ENCODE results near the gene RIMS3. TPM values are rescaled to one million over a fixed set of nuclear protein-coding genes. Genes with fewer than 3 reads are reported as not detected.
"Not testable (repeated sequence)": the region's sequence is repeated elsewhere in the genome, so short reads cannot be mapped to it uniquely, and the experiment has no call there.

RIMS3 gene
- total and polyA plus RNA-seq, 2 donors = 3.1 to 4.0 TPM

- Histone ChIP-seq H3K36me3 (ENCODE audit: insufficient read depth) (no peaks in the 10 kb centered on the region), H3K4me3 (ENCODE audit: low read depth, low read length) (no peak overlapping the region), H3K27ac (ENCODE audit: low read depth) (no peak overlapping the region), H3K4me1 (ENCODE audit: insufficient read depth) (no peaks in the 10 kb centered on the region)
- WGBS = 75% methylated on average over 8 of the region's 8 CpGs
- DNase-seq (ENCODE audit: extremely low spot score) = no peak
These were observed 27.1 kb downstream of the RIMS3 start for GRCh38 chr1:40638097-40639036.

GRCh38 chr1:40637470-40638007 lies 27.9 kb downstream of the RIMS3 start:
- H3K27ac ChIP-seq (ENCODE audit: low read depth) = no peak overlapping the region
- DNase-seq (ENCODE audit: extremely low spot score) = no peak
- 76% methylated on average over 3 of the region's 3 CpGs for WGBS
- no peak overlapping the region for H3K4me3 ChIP-seq (ENCODE audit: low read depth, low read length)
- H3K36me3 ChIP-seq (ENCODE audit: insufficient read depth) = no peaks in the 10 kb centered on the region
- H3K4me1 ChIP-seq (ENCODE audit: insufficient read depth) = no peaks in the 10 kb centered on the region

GRCh38 chr1:40636777-40637176 lies 28.7 kb downstream of the RIMS3 start:
- peak; percentile 11 for DNase-seq (ENCODE audit: extremely low spot score)
- Histone ChIP-seq H3K36me3 (ENCODE audit: insufficient read depth) (no peaks in the 10 kb centered on the region), H3K4me3 (ENCODE audit: low read depth, low read length) (no peak overlapping the region), H3K4me1 (ENCODE audit: insufficient read depth) (no peaks in the 10 kb centered on the region), H3K27ac (ENCODE audit: low read depth) (no peak overlapping the region)
- 54% methylated on average over 6 of the region's 6 CpGs for WGBS

- Histone ChIP-seq H3K4me3 (ENCODE audit: low read depth, low read length) (no peak overlapping the region), H3K4me1 (ENCODE audit: insufficient read depth) (no peaks in the 10 kb centered on the region), H3K27ac (ENCODE audit: low read depth) (no peak overlapping the region), H3K36me3 (ENCODE audit: insufficient read depth) (no peaks in the 10 kb centered on the region)
- DNase-seq (ENCODE audit: extremely low spot score) = no peak
- WGBS = 96% methylated on average over 25 of the region's 25 CpGs
These were observed 29.6 kb downstream of the RIMS3 start for GRCh38 chr1:40635763-40636500.

- WGBS = 81% methylated on average over 6 of the region's 6 CpGs
- no peaks in the 10 kb centered on the region for H3K36me3 ChIP-seq (ENCODE audit: insufficient read depth)
- H3K27ac ChIP-seq (ENCODE audit: low read depth) = no peak overlapping the region
- no peak overlapping the region for H3K4me3 ChIP-seq (ENCODE audit: low read depth, low read length)
- H3K4me1 ChIP-seq (ENCODE audit: insufficient read depth) = no peaks in the 10 kb centered on the region
- no peak for DNase-seq (ENCODE audit: extremely low spot score)
These were observed 30.4 kb downstream of the RIMS3 start for GRCh38 chr1:40634901-40635655.

- Histone ChIP-seq H3K27ac (ENCODE audit: low read depth) (no peak overlapping the region), H3K4me1 (ENCODE audit: insufficient read depth) (no peaks in the 10 kb centered on the region), H3K36me3 (ENCODE audit: insufficient read depth) (no peaks in the 10 kb centered on the region), H3K4me3 (ENCODE audit: low read depth, low read length) (no peak overlapping the region)
- 35% methylated on average over 2 of the region's 2 CpGs for WGBS
- DNase-seq (ENCODE audit: extremely low spot score) = peak; percentile 18
These were observed 31.5 kb downstream of the RIMS3 start for GRCh38 chr1:40633931-40634376.

GRCh38 chr1:40633523-40633922 lies 32.0 kb downstream of the RIMS3 start:
- Histone ChIP-seq H3K27ac (ENCODE audit: low read depth) (no peak overlapping the region), H3K36me3 (ENCODE audit: insufficient read depth) (no peaks in the 10 kb centered on the region), H3K4me3 (ENCODE audit: low read depth, low read length) (no peak overlapping the region), H3K4me1 (ENCODE audit: insufficient read depth) (no peaks in the 10 kb centered on the region)
- DNase-seq (ENCODE audit: extremely low spot score) = no peak

- 64% methylated on average over 7 of the region's 7 CpGs for WGBS
- H3K36me3 ChIP-seq (ENCODE audit: insufficient read depth) = no peaks in the 10 kb centered on the region
- no peaks in the 10 kb centered on the region for H3K4me1 ChIP-seq (ENCODE audit: insufficient read depth)
- no peak overlapping the region for H3K4me3 ChIP-seq (ENCODE audit: low read depth, low read length)
- no peak overlapping the region for H3K27ac ChIP-seq (ENCODE audit: low read depth)
- DNase-seq (ENCODE audit: extremely low spot score) = no peak
These were observed 34.8 kb downstream of the RIMS3 start for GRCh38 chr1:40630488-40631223.

GRCh38 chr1:40629546-40629945 lies 35.9 kb downstream of the RIMS3 start:
- not testable (repeated sequence) for H3K27ac ChIP-seq (ENCODE audit: low read depth); H3K4me3 ChIP-seq (ENCODE audit: low read depth, low read length); DNase-seq (ENCODE audit: extremely low spot score); H3K4me1 ChIP-seq (ENCODE audit: insufficient read depth); H3K36me3 ChIP-seq (ENCODE audit: insufficient read depth)
- 79% methylated on average over 4 of the region's 4 CpGs for WGBS

GRCh38 chr1:40628903-40629292 lies 36.6 kb downstream of the RIMS3 start:
- Histone ChIP-seq H3K36me3 (ENCODE audit: insufficient read depth) (no peaks in the 10 kb centered on the region), H3K4me3 (ENCODE audit: low read depth, low read length) (no peak overlapping the region), H3K27ac (ENCODE audit: low read depth) (no peak overlapping the region), H3K4me1 (ENCODE audit: insufficient read depth) (no peaks in the 10 kb centered on the region)
- 92% methylated on average over 2 of the region's 2 CpGs for WGBS
- no peak for DNase-seq (ENCODE audit: extremely low spot score)

GRCh38 chr1:40627987-40628902 lies 37.2 kb downstream of the RIMS3 start:
- WGBS = 75% methylated on average over 9 of the region's 9 CpGs
- Histone ChIP-seq H3K4me3 (ENCODE audit: low read depth, low read length) (no peak overlapping the region), H3K36me3 (ENCODE audit: insufficient read depth) (no peaks in the 10 kb centered on the region), H3K27ac (ENCODE audit: low read depth) (no peak overlapping the region), H3K4me1 (ENCODE audit: insufficient read depth) (no peaks in the 10 kb centered on the region)
- DNase-seq (ENCODE audit: extremely low spot score) = no peak

- WGBS = 92% methylated on average over 10 of the region's 10 CpGs
- H3K4me1 ChIP-seq (ENCODE audit: insufficient read depth) = no peaks in the 10 kb centered on the region
- H3K4me3 ChIP-seq (ENCODE audit: low read depth, low read length) = no peak overlapping the region
- no peak overlapping the region for H3K27ac ChIP-seq (ENCODE audit: low read depth)
- no peak for DNase-seq (ENCODE audit: extremely low spot score)
- H3K36me3 ChIP-seq (ENCODE audit: insufficient read depth) = no peaks in the 10 kb centered on the region
These were observed 39.1 kb downstream of the RIMS3 start for GRCh38 chr1:40626383-40626770.

All from urinary bladder (tissue), 4 donors.